Heart left ventricle (tissue), 13 donors: Measurements from ENCODE around the gene TIMD4.
"Not testable (repeated sequence)": the region's sequence is repeated elsewhere in the genome, so short reads cannot be mapped to it uniquely, and the experiment has no call there.

Experiments used
- CTCF ChIP-seq, 12 donors: fragments of 200-600 bp; sonication (generic) in 4 of 12; IDR thresholded peaks; one replicate each; pipeline versions ENCODE4 v1.5.0 to v1.8.0; 2018 to 2022; ENCODE audit warnings: antibody characterized with exemption in 12 of 12, mild to moderate bottlenecking in 5 of 12
- POLR2A ChIP-seq, 2 donors: fragments of 450-650 bp; IDR thresholded peaks; one replicate each; pipeline ENCODE4 v1.6.1; 2017; ENCODE audit warnings: antibody characterized with exemption in 2 of 2, mild to moderate bottlenecking in 2 of 2, moderate library complexity in 2 of 2
- donor health status: ischemic (EF 13 %, LVEDD 7.1; RV severe dilation, severe dysfunction).
- donor health status: DM: no; HTN: yes; CAD: no.
- donor health status: DM: no; HTN: no; CAD: no.
- donor health status: ischemic (EF 25% LVEDD 6.9; RV normal size, moderate dysfunction).
- donor health status: ischemic (EF 25% LVEDD 5.7; RV mildly dilated, moderate dysfunction).
- donor health status: ischemic (EF 35%, LVEDD 5.7; RV mildly dilated, moderate dysfunction).
- donor health status: nonischemic (EF 11% LVEDD 7.7; RV severe dilation, severe dysfunction).
- donor health status: DM: yes; HTN: yes; CAD: no.
- donor health status: PGD.
- donor health status: ischemic (EF 29% LVEDD 5.4; RV normal size, mild dysfunction).
- donor health status: nonischemic (EF 23%, LVEDD 6.1; RV moderate dilation, normal function).

GRCh38 chr5:156967386-156967785 lies 4.4 kb upstream of the TIMD4 start:
- TF ChIP-seq CTCF, POLR2A (IDR thresholded peaks at IDR 0.05): not testable (repeated sequence)
